ENCODE data around the gene DAW1.
"Not testable (repeated sequence)": the region's sequence is repeated elsewhere in the genome, so short reads cannot be mapped to it uniquely, and the experiment has no call there.

The DAW1 gene

DNA sequence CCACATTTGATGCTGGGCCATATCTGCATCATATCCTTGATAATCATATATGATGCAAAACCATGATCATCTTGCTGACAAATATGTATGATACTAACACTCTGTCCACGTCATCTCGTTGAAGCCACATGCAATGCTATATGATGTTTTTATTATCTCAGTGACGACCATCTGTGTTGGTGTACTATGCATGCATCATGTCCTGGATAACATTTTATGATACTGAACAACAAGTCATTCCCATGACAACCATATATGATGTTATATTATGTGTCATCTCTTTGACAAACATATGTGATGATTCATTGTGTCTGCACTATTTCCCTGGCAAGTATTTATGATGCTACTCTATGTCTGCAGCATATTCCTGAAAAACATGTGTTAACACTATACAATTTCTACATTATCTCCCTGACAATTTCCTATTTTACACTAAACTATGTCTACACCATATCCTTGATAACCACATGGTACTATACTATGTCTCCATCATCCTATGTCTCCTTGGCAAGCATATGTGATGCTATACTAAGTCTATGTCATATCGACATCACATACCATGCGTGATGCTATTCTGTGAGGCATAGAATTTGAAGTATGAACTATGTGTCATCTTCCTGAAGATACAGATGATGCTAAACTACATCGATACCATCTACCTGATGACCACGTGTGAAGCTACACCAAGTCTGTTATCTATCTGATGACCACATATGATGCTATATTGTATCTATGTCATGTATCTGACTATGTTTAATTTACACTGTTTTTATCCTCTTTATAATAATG, 37.0 kb downstream of the DAW1 start:
- no peak for DNase-seq (ENCODE audit: low read depth in 1 of 2, low spot score in 1 of 2)

DNA sequence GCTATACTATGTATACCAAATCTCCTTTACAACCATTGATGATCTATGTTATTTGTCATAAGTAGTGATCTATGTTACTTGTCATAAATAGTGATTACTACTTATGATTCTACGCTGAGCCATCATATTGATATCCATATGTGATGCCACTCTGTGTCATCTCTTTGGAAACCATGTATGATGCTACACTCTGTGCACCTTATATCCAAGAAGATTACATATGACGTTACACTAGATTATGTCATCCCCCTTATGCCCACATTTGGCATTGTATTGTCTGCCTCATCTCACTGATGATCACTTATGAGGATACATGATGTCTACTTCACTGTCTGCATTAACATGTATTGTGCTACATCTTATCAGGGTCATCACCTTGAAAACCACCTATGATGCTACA, 42.9 kb downstream of the DAW1 start:
- no peak for DNase-seq (ENCODE audit: low read depth in 1 of 2, low spot score in 1 of 2)

DNA sequence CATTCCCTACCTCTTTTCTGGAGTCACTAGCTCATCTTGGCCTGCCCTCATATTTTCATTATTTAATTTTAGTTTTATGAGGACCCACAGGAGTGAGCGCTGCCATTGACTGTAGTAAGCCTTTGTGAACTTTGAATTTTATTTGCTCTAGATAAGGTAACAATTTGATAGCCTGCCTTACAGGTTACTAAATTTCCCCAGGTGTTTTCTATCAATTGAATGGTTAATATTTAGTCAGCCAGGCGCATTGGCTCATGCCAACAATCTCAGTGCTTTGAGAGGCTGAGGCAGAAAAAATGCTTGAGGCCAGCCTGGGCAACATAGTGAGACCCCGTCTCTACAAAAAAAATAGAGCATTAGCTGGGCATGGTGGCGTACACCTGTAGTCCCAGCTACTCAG, 50.2 kb downstream of the DAW1 start:
- no peak for DNase-seq (ENCODE audit: low read depth in 1 of 2, low spot score in 1 of 2)

DNA sequence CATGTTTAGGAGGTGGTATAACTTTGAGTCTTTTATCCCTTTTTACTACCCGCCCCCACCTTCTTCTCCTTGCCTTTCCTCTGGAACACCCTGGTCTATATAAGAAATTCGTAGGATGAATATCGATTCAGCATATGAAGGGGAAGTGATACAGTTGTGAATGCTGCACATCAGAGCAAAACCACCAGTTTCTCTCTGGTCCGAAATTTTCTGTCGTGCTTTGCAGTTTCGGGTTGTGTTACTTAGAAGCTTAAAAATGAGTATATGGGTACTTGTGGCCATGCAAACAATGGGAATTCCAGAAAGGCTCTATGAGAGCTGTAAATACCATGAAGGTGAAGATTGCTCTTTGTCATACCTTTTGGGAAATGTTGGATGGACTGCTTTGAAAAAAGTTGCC, 60.6 kb downstream of the DAW1 start:
- no peak for DNase-seq (ENCODE audit: low read depth in 1 of 2, low spot score in 1 of 2)

DNA sequence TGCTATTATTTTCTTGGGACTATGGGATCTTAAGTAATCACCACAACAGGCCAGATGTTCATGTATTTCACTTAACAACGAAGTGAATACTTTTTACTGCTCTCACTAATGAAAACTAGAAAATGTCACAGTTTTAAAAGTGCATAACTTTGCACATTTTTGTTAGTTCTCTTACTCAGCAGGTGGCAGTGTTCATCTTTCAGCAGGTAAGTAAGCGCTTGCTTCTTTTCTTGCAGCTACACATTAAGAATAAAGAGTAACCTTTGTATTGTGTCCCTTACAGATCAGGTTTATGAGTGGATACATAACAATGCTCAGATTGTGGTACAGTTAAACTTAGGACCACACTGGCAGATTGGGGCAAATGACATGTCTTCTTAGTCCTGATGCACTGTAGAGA, 61.0 kb downstream of the DAW1 start:
- DNase-seq (ENCODE audit: low read depth in 1 of 2, low spot score in 1 of 2) = no peak

DNA sequence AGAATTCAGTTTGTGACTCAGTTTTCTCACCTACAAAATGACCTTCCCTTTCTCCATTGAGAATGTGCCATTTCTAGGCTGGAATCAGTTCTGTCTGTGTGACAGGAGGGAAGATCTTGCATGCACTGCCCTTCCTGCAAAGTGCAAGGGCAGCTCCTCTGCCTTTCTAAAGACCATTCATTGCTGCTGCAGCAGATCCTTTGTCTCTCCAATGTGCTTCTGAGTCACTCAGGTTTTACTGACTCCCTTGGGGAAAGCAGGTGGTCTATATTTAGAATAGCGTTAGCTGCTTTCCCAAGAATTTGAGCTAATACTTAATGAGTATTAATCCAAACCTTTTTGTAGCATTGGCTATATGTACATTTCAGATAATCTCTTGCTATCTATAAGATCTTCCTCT, 62.5 kb downstream of the DAW1 start:
- no peak for DNase-seq (ENCODE audit: low read depth in 1 of 2, low spot score in 1 of 2)

DNA sequence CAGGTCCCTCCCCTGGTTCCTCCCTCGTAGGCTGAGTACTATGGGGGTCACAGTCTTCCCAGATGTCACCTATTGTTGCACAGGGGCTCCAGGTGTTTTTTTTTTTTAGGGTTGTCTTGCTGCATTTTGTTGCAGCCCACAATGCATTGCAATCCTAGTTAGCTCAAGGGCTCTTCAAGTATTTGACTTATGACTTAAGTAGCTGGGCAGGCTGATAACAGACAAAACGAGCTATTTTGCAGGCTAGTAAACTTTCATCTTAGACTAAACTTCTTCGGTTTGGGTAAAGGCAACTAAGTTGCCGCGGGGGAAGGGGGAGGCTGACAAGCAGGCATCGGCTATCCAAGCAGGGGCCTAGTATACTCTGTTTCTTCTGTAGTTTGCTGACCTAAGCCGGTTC, 64.8 kb downstream of the DAW1 start:
- not testable (repeated sequence) for DNase-seq (ENCODE audit: low read depth in 1 of 2, low spot score in 1 of 2)

DNA sequence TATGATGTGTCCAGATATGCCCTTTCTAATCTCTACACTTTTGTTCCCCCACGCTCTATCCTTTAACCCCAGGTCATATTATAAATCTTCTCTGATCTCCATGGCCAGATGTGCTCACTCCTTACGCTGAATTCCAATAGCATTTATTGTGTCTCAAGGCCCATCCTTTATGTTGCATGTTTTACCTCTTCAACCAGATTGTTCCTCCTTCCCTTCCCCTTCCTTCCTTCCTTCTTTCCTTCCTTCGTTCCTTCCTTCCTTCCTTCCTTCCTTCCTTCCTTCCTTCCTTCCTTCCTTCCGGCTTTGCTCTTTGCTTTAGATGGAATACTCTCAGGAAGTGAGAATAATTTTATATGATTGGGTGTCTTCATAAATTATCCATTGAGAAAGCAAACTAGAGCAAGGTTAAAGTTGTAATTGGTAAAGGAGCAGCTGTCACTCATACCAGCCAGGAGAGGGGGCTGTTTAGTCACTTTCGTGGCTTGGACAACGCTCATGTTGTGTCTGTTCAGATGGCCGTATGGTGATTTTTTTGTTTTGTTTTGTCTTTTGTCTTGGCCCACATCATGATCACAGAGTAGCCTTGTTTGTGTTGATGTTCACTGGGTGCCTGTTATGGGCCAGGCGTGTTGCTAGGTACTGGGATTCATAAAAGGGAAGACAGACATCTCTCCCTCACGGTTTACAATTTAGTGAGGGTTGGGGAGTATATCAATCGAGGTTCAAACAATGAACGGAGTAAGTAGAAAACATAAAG, 68.0 kb downstream of the DAW1 start:
- DNase-seq (ENCODE audit: low read depth in 1 of 2, low spot score in 1 of 2) = no peak

DNA sequence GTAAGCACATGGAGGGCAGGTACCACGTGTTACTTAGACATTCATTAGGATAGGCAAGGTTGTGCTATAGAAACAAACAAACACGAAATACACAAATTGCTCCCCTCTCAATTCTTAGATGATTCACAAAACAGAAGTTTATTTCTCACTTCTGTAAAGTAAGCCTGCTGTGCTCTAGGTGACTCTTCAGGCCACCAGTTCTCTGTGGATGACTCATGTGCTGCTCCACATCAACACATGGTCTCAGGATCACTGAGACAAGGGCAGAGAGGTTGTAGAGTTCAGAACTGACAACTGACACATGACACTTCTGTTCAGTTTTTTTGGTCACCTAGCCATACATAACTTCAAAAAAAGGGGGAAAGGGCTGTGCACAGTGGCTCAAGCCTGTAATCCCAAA, 70.6 kb downstream of the DAW1 start:
- DNase-seq (ENCODE audit: low read depth in 1 of 2, low spot score in 1 of 2) = no peak

DNA sequence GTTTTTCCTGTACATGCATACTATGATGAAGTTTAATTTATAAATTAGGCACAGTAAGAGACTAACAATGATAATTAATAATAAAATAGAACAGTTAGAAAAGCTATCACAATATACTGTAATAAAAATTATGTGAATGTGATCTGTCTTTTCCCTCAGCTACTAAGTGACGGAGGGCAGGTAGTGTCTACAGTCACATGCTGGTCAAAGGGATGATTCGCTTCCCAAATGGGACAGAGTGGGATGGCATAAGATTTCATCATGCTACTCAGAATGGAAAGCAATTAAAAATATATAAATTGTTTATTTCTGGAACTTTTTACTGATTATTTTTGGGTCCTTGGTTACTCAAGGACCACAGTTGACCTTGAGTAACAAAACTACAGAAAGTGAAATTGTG, 71.5 kb downstream of the DAW1 start:
- no peak for DNase-seq (ENCODE audit: low read depth in 1 of 2, low spot score in 1 of 2)

DNA sequence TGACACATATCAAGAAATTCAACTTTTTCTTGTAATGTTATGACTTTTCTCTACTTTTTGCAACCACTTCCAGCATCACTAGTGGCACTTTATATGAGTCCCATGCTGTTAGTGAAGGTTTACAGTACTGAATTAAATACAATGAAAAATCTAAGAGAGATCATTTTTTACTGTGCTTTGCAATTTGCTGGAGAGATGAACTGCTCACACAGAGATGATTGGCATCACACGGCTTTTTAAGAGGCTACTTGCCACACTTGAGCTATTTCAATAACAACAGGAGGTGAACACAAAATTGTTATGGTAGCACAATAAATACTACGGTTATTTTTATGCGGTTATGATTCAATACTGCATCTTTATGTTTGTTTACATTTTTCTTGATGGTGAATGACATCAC, 88.9 kb downstream of the DAW1 start:
- DNase-seq (ENCODE audit: low read depth in 1 of 2, low spot score in 1 of 2) = no peak

DNA sequence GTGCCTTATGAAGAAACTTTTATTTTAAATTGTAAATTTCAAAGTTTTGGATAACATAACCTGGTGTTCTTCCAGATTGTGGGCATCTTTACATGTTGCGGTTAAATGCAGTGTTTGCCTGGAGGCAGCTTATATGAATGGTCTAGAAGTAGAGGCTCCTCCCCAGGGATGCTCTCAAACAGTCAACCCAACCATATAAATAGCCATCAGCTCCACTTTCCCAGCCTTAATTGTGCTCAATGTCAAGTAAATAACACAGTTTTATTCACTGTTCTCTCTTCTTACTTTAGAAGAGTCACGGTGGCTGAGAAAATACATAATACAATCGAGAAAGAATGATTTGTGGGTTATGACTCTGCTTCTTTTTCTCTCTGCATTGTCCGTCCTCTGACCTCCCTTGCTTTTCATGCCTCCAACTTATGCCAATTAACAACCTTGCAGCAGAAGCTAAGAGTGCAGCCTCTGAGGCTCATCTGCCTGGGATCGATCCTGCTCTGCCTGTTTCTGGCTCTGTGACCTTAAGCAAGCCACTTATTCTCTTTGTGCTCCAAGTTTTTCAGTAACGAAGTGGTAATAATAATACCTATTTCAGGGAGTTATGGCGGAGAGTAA, 100.3 kb downstream of the DAW1 start:
- DNase-seq (ENCODE audit: low read depth in 1 of 2, low spot score in 1 of 2) = no peak

DNA sequence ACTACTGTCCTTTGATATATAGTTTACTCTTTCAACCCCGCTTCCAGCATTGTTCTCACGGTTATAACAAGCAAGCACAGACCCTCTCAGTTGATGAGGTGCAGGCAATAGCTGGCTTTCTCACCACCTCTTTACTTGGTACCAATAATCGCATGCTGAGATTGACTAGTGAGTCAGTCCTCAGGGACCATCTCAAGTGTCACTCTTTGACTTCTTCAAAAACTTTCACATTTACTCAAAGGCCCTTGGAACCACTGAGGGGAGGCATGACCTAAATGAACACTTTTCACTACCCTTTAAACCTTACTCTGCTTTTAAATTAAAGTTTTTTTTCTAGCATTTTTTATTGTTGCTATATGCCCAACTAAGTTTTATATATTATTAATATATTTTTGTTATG, 101.8 kb downstream of the DAW1 start:
- no peak for DNase-seq (ENCODE audit: low read depth in 1 of 2, low spot score in 1 of 2)
